CMK (cell line): ENCODE measurements around the gene C3orf38.
"Not testable (repeated sequence)": the region's sequence is repeated elsewhere in the genome, so short reads cannot be mapped to it uniquely, and the experiment has no call there.

Experiments
- DNase-seq: peaks from one replicate; pipeline ENCODE4 v3.0.0-alpha.2; 2010; ENCODE audit warnings: low read depth

C3orf38 gene

GRCh38 chr3:88166419-88166971 lies 16.7 kb downstream of the C3orf38 start:
- no peak for DNase-seq

DNA sequence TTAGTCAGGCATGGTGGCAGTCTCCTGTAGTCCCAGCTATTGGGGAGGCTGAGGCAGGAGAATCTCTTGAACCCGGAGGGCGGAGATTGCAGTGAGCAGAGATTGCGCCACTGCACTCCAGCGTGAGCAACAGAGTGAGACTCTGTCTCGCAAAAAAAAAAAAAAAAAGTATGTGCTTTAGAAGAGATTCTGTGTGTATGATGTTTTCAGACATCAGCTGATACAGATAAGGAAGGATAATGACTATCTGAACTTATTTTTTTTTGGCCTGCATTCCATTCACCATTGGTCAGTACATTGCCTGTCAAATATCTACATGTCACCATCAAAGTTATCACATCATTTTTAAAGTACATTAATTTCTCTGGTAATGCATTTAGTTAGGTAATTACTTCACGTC lies 17.4 kb downstream of the C3orf38 start:
- no peak for DNase-seq

GRCh38 chr3:88167704-88168103 lies 17.9 kb downstream of the C3orf38 start:
- no peak for DNase-seq

DNA sequence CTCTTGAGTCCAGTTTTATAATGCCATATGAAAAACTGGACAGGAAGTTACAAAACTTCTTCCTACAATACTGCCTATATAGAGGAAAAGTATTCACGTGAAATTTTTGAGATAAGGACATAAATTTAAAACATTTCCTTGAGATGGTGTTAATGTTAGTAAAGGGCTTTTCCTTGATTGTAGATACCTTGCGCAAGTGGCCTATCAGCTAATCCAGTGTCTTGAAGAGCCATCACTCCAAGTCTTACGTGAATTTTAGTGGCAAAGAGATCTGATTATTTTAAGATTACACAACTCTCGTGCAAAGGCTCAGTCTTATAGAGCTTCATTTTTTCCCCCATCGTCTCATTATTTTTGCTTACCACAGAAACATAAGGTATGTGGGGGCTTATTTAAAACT lies 18.4 kb downstream of the C3orf38 start:
- DNase-seq, result no peak

GRCh38 chr3:88180398-88180999 lies 30.7 kb downstream of the C3orf38 start:
- DNase-seq, result no peak

DNA sequence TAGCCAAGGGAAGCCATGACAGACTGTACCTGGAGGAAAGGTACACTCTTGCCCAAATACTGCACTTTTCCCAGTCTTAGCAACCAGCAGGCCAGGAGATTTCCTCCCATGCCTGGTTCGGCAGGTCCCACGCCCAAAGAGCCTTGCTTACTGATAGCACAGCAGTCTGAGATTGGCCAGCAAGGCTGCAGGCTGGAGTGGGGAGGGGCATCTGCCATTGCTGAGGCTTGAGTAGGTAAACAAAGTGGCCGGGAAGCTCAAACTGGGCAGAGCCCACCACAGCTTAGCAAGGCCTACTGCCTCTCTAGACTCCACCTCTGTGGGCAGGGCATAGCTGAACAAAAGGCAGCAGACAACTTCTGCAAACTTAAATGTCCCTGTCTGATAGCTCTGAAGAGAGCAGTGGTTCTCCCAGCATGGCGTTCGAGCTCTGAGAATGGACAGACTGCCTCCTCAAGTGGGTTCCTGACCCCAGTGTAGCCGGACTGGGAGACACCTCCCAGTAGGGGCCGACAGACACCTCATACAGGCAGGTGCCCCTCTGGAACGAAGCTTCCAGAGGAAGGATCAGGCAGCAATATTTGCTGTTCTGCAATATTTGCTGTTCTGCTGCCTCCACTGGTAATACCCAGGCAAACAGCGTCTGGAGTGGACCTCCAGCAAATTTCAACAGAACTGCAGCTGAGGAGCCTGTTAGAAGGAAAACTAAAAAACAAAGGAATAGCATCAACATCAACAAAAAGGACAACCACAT lies 32.6 kb downstream of the C3orf38 start:
- DNase-seq, result not testable (repeated sequence)

GRCh38 chr3:88188436-88188835 lies 38.7 kb downstream of the C3orf38 start:
- no peak for DNase-seq

DNA sequence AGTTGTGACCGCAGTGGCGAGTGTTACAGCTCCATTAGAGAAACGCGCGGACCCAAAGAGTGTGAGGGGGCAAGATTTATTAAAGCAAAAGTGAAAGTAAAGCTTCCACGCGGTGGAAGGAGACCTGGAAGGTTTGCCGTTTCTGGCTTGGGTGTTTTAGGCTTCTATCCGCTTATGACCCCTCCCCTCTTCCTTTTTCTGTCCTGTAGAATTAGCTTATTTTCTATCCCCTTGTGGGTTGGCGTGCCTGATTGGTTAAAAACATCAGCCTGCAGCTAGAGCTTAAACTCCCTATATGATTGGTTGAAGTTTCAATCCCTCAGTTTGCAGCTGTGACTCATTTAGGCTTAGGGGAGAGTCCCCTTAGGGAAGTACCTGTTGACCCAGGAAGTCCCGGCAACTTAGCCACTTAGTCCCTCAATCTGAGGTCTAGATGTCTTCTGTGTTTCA lies 39.6 kb downstream of the C3orf38 start:
- no peak for DNase-seq

DNA sequence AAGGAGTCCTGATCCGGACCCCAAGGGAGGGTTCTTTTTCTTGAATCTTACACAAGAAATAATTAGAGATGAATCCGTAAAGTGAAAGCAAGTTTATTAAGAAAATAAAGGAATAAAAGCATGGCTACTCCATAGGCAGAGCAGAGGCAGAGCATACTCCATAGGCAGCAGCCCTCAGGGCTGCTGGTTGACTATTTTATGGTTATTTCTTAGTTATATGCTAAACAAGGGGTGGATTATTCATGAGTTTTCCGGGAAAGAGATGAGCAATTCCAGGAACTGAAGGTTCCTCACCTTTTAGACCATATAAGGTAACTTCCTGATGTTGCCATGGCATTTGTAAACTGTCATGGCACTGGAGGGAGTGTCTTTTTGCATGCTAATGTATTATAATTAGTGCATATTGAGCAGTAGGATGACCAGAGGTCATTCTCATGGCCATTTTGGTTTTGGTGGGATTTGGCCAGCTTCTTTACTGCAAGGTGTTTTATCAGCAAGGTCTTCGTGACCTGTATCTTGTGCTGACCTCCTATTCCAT lies 42.2 kb downstream of the C3orf38 start:
- DNase-seq, result no peak

DNA sequence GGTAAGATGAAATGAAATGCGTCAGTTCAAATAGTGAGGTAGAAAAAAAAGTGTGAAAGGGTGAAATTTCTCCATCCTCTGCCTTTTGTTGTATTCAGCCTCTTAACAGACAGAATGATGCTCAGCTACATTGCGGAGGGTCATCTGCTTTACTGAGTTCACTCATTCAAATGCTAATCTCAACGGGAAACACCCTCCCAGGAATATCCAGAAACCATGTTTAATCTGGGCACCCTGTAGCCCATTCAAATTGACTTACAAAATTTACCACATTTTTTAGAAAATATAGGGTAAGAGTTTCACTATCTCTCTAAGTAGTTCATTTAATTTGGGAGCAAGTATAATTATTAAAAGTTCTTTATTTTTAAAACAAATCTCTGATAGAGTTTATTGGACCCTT lies 42.9 kb downstream of the C3orf38 start:
- DNase-seq, result no peak

GRCh38 chr3:88195951-88196434 lies 46.2 kb downstream of the C3orf38 start:
- DNase-seq, result no peak

- no peak for DNase-seq
Observed at GRCh38 chr3:88198121-88198520, 48.4 kb downstream of the C3orf38 start.

GRCh38 chr3:88203642-88204055 lies 53.9 kb downstream of the C3orf38 start:
- DNase-seq, result no peak
